Tibial nerve (tissue), 4 donors: ENCODE results near the gene IGSF5.

Source experiments
- CTCF ChIP-seq, 5 experiments: fragments of 200-600 bp in 3 of 5; fragments of 450-650 bp in 2 of 5; sonication (generic) in 3 of 5; IDR thresholded peaks; one replicate each; pipeline ENCODE4 v1.5.1; 2016 to 2019; ENCODE audit warnings: antibody characterized with exemption in 5 of 5, mild to moderate bottlenecking in 3 of 5, moderate library complexity in 2 of 5
- EP300 ChIP-seq, 2 donors: sonication (generic); formaldehyde crosslinking; IDR thresholded peaks; one replicate each; pipeline ENCODE4 v1.6.1; 2017; ENCODE audit warnings: antibody characterized with exemption in 2 of 2, mild to moderate bottlenecking in 1 of 2
- POLR2A ChIP-seq, 2 donors: fragments of 450-650 bp; IDR thresholded peaks; one replicate each; pipeline ENCODE4 v1.6.1; 2017; ENCODE audit warnings: antibody characterized with exemption in 2 of 2, mild to moderate bottlenecking in 2 of 2, moderate library complexity in 2 of 2

GRCh38 chr21:39714331-39714730 is 30.7 kb upstream of the IGSF5 start:
- TF ChIP-seq CTCF (IDR thresholded peaks at IDR 0.05): no peak
- no peak for TF ChIP-seq EP300 (IDR thresholded peaks at IDR 0.05)
- TF ChIP-seq POLR2A (IDR thresholded peaks at IDR 0.05): no peak
